ENCODE measurements around the gene EPHB4. TPM values are rescaled to one million over a fixed set of nuclear protein-coding genes. Genes with fewer than 3 reads are reported as not detected.
"Not testable (repeated sequence)": the region's sequence is repeated elsewhere in the genome, so short reads cannot be mapped to it uniquely, and the experiment has no call there.

The EPHB4 gene
- total RNA-seq, 1 donor, result 4.1 TPM

GRCh38 chr7:100816515-100816914 is 10.8 kb downstream of the EPHB4 start:
- H3K27me3 ChIP-seq (ENCODE audit: insufficient read depth, low read length); H3K9me3 ChIP-seq (ENCODE audit: low read depth, low read length); H3K4me3 ChIP-seq (ENCODE audit: low read length): not testable (repeated sequence)
- peaks cover 17% of the 10 kb centered on the region for H3K4me1 ChIP-seq (ENCODE audit: insufficient read depth, low read length)

DNA sequence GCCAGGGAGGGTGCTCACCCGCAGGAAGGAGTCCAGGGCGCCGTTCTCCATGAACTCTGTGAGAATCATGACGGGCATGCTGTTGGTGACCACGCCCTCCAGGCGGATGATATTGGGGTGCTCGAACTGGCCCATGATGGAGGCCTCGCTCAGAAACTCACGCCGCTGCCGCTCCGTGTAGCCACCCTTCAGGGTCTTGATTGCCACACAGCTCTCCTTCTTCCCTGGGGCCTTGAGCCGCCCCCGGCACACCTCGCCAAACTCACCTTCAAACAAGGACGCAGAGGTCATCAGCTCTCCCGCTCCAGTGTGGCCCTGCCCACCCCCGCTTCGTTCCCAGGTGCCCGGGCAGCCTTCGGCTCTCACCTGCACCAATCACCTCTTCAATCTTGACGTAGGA is 14.6 kb downstream of the EPHB4 start:
- Histone ChIP-seq H3K4me1 (ENCODE audit: insufficient read depth, low read length) (peaks cover 17% of the 10 kb centered on the region), H3K27me3 (ENCODE audit: insufficient read depth, low read length) (no peaks in the 10 kb centered on the region), H3K9me3 (ENCODE audit: low read depth, low read length) (no peaks in the 10 kb centered on the region), H3K4me3 (ENCODE audit: low read length) (no peak overlapping the region)

DNA sequence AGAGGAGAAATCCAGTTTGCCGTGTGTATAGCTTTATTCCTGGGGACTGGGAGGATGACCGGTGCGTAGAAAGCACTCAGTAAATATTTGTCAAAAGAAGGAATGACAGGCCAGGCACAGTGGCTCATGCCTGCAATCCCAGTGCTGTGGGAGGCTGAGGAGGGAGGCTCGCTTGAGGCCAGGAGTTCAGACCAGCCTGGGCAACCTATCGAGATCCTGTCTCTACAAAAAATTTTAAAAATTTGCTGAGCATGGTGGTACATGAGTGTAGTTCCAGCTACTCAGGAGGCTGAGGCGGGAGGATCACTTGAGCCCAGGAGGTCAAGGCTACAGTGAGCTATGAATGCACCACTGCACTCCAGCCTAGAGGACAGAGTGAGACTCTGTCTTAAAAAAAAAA is 15.8 kb downstream of the EPHB4 start:
- peaks cover 17% of the 10 kb centered on the region for H3K4me1 ChIP-seq (ENCODE audit: insufficient read depth, low read length)
- no peak overlapping the region for H3K4me3 ChIP-seq (ENCODE audit: low read length)
- no peaks in the 10 kb centered on the region for H3K27me3 ChIP-seq (ENCODE audit: insufficient read depth, low read length)
- no peaks in the 10 kb centered on the region for H3K9me3 ChIP-seq (ENCODE audit: low read depth, low read length)

DNA sequence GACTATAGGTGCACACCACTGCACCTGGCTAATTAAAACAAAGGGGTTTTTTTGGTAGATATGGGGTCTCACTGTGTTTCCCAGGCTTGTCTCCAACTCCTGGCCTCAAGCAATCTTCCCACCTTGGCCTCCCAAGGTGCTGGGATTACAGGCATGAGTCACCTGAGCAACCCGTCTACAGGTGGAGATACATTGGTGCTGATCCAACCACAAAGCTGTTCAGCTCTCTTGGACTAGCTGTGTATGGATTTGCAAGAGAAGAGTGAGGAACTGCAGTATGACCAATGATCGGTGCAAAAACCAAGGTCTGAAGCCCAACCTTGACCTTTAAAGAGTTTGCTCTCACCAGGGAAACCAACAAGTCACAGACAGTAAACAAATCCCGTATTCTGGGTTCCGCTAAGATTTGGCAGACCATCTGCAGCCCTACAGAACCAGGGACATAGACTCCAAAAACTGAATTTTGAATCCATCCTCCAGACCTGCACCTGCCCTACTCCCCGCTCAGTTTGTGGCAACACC is 18.9 kb downstream of the EPHB4 start:
- Histone ChIP-seq H3K4me1 (ENCODE audit: insufficient read depth, low read length) (peaks cover 7% of the 10 kb centered on the region), H3K9me3 (ENCODE audit: low read depth, low read length) (no peaks in the 10 kb centered on the region), H3K27me3 (ENCODE audit: insufficient read depth, low read length) (no peaks in the 10 kb centered on the region), H3K4me3 (ENCODE audit: low read length) (no peak overlapping the region)

DNA sequence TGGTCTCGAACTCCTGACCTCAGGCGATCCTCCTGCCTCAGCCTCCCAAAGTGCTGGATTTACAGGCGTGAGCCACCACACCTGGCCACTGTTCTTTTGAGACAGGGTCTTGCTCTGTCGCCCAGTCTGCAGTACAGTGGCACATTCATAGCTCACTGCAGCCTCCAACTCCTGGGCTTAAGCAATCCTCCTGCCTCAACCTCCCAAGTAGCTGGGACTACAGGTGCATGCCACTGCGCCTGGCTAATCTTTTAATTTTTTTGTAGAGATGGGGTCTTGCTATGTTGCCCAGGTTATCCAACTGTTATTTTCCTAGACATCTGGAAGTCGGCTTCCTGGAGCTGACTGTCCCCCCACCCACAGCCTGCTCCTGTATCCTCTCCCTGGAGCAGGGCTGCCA is 20.4 kb downstream of the EPHB4 start:
- H3K4me3 ChIP-seq (ENCODE audit: low read length); H3K27me3 ChIP-seq (ENCODE audit: insufficient read depth, low read length); H3K9me3 ChIP-seq (ENCODE audit: low read depth, low read length): not testable (repeated sequence)
- peaks cover 21% of the 10 kb centered on the region for H3K4me1 ChIP-seq (ENCODE audit: insufficient read depth, low read length)

DNA sequence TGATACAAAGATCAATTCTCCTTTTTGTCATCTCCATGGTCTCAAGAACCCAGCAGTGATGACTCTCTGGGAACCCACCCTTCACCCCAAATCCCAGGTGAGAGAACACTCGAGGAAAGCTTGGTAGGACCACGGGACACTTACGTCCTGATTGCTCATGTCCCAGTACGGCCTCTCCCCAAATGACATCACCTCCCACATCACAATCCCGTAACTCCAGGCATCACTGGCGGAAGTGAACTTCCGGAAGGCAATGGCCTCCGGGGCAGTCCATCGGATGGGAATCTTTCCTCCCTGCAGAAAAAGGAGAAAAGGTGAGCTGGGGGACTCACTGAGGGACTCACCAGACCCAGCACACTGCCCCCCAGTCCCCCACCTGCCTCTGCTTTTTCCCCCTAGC is 21.0 kb downstream of the EPHB4 start:
- Histone ChIP-seq H3K9me3 (ENCODE audit: low read depth, low read length) (no peaks in the 10 kb centered on the region), H3K4me1 (ENCODE audit: insufficient read depth, low read length) (peaks cover 23% of the 10 kb centered on the region), H3K27me3 (ENCODE audit: insufficient read depth, low read length) (no peaks in the 10 kb centered on the region), H3K4me3 (ENCODE audit: low read length) (no peak overlapping the region)

DNA sequence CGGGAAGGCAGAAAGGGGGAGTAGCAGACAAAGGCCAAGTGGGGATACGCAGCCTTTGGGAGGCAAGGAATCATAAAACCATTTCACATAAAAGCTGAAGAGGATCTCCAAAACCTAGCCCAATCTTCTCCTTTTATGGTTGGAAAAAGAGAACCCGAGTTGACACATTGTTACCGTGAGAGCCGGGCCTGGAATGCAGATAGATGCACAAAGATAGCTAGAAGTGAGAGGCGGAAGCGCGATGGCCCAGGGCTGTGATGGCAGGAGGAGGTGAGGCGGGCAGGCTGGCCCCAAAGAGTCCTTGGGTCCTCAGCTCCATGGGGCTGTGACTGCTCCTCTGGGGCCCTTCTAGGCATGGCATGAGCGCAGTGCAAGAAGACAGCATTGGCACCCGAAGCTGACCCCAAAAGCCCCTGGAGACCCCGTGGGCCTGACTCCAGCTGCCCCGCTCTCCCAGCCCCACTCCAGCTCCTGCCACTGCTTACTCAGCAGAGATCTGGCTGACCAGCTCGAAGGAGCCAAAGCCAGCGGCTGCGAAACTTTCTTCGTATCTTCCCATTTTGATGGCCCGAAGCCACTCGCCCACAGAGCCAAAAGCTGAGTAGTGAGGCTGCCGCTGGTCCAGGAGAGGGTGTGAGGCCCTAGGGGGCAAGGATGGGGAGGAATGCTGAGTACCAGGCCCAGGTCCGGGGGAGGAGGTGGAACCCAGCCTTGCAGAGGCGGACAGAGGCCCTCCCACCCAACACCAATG is 22.5 kb downstream of the EPHB4 start:
- H3K4me3 ChIP-seq (ENCODE audit: low read length), result no peak overlapping the region

DNA sequence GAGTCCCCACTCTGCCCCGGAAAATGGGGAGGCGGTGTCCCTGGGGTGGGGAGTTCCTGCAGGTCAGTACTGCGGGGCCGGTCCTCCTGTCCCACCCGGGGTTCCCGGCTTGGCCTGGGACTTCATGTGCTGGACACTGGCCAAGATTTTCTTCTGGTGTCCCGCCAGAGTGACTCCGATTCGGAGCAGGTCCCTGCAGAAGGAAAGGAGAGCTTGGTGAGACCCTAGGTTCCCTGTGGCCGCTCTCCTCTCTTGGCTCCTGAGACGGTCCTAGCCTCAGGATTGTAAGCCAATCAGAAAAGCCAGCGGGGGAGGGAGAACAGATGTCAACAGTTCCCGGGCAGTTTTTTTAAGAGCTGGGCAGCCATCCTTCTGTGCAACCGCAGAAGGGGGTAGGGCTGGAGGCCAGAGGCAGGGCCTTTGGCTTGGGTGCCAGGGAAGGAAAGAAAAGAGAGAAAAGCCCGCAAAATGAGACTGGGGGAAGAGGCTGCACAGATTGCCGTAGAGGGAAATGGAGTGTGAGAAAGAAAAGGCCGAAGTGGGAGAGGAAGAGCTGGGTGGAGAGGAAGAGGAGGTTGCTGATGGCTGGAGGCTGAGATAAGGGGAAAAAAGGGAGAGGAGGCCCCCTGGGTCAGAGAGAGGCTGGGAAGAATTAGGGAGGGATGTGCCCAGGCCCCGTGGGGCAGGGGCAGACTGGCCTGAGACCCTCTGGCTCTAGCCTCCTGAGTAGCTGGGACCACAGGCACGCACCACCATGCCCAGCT is 23.7 kb downstream of the EPHB4 start:
- Histone ChIP-seq H3K4me3 (ENCODE audit: low read length) (no peak overlapping the region), H3K9me3 (ENCODE audit: low read depth, low read length) (no peaks in the 10 kb centered on the region), H3K27me3 (ENCODE audit: insufficient read depth, low read length) (no peaks in the 10 kb centered on the region), H3K4me1 (ENCODE audit: insufficient read depth, low read length) (peaks cover 33% of the 10 kb centered on the region)

More for the DNA sequence above, 22.5 kb downstream of the EPHB4 start:
- H3K27me3 ChIP-seq (ENCODE audit: insufficient read depth, low read length), result no peaks in the 10 kb centered on the region
- no peaks in the 10 kb centered on the region for H3K9me3 ChIP-seq (ENCODE audit: low read depth, low read length)
- H3K4me1 ChIP-seq (ENCODE audit: insufficient read depth, low read length), result peaks cover 23% of the 10 kb centered on the region

DNA sequence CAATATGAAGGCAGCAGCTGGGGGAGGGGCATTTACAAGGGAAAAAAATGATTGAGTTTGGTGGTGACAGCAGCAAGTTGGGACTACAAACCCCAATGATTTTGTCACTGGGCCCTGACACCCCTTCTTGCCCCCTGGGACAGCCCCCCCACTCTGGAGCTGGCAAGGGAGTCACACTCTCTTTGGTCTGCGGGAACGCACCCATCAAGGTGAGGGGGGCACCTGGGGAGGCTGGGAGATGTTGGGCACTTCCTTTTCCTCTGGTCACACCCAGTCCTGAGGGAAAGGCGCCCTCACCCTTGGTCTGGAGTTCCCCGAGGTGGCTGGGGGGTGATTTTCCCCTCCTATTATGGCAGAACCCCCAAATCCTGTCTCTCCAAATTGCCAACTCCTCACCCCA is 24.4 kb downstream of the EPHB4 start:
- Histone ChIP-seq H3K9me3 (ENCODE audit: low read depth, low read length) (no peaks in the 10 kb centered on the region), H3K4me1 (ENCODE audit: insufficient read depth, low read length) (peaks cover 34% of the 10 kb centered on the region), H3K27me3 (ENCODE audit: insufficient read depth, low read length) (no peaks in the 10 kb centered on the region), H3K4me3 (ENCODE audit: low read length) (no peak overlapping the region)

- Histone ChIP-seq H3K4me1 (ENCODE audit: insufficient read depth, low read length) (peaks cover 34% of the 10 kb centered on the region), H3K27me3 (ENCODE audit: insufficient read depth, low read length) (no peaks in the 10 kb centered on the region), H3K9me3 (ENCODE audit: low read depth, low read length) (no peaks in the 10 kb centered on the region), H3K4me3 (ENCODE audit: low read length) (no peak overlapping the region)
Measured at GRCh38 chr7:100801833-100802568, 25.3 kb downstream of the EPHB4 start.

- Histone ChIP-seq H3K4me1 (ENCODE audit: insufficient read depth, low read length) (peaks cover 34% of the 10 kb centered on the region), H3K9me3 (ENCODE audit: low read depth, low read length) (no peaks in the 10 kb centered on the region), H3K27me3 (ENCODE audit: insufficient read depth, low read length) (no peaks in the 10 kb centered on the region), H3K4me3 (ENCODE audit: low read length) (no peak overlapping the region)
Measured at GRCh38 chr7:100799037-100799896, 28.1 kb downstream of the EPHB4 start.

DNA sequence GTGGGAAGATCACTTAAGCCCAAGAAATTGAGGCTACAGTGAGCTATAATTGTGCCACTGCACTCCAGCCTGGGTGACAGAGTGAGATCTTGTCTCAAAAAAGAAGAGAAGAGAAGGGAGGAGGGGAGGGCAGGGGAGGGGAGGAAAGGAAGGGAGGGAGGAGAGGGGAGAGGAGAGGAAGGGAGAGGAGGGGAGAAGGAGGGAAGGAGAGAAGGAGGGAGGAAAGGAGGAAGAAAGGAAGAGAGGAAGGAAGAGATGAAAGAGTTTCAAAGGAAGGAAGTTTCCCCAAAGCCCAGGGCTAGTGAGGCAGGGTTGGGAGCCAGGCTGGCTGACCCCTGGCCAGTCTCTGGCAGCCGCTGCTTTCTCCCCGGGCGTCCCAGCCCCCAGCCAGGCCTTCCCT is 32.6 kb downstream of the EPHB4 start:
- Histone ChIP-seq H3K9me3 (ENCODE audit: low read depth, low read length) (no peaks in the 10 kb centered on the region), H3K27me3 (ENCODE audit: insufficient read depth, low read length) (no peaks in the 10 kb centered on the region), H3K4me3 (ENCODE audit: low read length) (no peak overlapping the region), H3K4me1 (ENCODE audit: insufficient read depth, low read length) (peaks cover 11% of the 10 kb centered on the region)

DNA sequence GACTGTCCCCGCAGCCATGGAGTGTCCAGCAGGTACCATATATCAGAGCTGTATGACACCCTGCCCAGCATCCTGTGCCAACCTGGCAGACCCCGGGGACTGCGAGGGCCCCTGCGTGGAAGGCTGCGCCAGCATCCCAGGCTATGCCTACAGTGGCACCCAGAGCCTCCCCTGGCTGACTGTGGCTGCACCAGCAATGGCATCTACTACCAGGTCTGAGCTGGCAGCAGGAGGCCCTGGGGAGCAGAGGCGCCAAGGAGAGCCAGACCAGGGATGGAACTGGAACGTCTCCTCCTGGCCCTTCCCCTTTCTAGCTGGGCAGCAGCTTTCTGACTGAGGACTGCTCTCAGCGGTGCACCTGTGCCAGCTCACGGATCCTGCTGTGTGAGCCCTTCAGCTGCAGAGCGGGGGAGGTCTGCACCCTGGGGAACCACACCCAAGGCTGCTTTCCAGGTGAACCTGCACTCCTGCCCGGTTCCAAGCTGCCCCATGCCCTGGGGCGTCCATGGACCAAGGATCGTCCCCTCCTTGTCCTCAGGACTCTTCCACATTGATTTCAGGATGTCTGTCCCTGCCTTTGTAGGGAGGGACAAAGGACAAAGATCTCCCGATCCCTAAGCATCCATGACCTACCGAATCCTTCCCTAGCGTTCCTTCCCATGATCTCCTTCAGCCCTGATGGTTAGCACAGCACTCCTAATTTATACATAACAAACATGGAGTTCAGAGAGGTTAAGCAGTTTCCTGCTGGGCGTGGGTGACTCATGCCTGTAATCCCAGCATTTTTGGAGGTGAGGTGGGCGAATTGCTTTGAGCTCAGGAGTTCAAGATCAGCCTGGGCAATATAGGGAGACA is 33.3 kb downstream of the EPHB4 start:
- peaks cover 5% of the 10 kb centered on the region for H3K4me1 ChIP-seq (ENCODE audit: insufficient read depth, low read length)

More for the DNA sequence above, 33.3 kb downstream of the EPHB4 start:
- H3K4me3 ChIP-seq (ENCODE audit: low read length), result no peak overlapping the region
- H3K27me3 ChIP-seq (ENCODE audit: insufficient read depth, low read length), result no peaks in the 10 kb centered on the region
- H3K9me3 ChIP-seq (ENCODE audit: low read depth, low read length), result no peaks in the 10 kb centered on the region

Data from mononuclear cell (primary cell).